Skeletal muscle tissue (tissue), 4 donors: Measurements from ENCODE around the gene HLX. TPM values are rescaled to one million over a fixed set of nuclear protein-coding genes. Genes with fewer than 3 reads are reported as not detected.

Experiments used
- H3K27ac ChIP-seq: one replicate; pipeline ENCODE4 v1.7.0; 2013; ENCODE audit warnings: mild to moderate bottlenecking, low read depth, low read length, inconsistent platforms
- H3K27me3 ChIP-seq, 3 donors: one replicate each; pipeline ENCODE4 v1.7.0; 2013; ENCODE audit warnings: low read length in 3 of 3; ENCODE audit not compliant: control insufficient read depth in 3 of 3, insufficient read depth in 3 of 3
- H3K36me3 ChIP-seq, 3 donors: one replicate each; pipeline ENCODE4 v1.7.0; 2013; ENCODE audit warnings: low read length in 3 of 3; ENCODE audit not compliant: control insufficient read depth in 3 of 3, insufficient read depth in 3 of 3
- H3K4me1 ChIP-seq, 3 donors: one replicate each; pipeline ENCODE4 v1.7.0; 2013; ENCODE audit warnings: low read length in 3 of 3, mild to moderate bottlenecking in 3 of 3; ENCODE audit not compliant: control insufficient read depth in 3 of 3, insufficient read depth in 3 of 3
- H3K4me3 ChIP-seq, 3 donors: one replicate each; pipeline ENCODE4 v1.7.0; 2013; ENCODE audit warnings: low read length in 3 of 3
- H3K9ac ChIP-seq, 3 donors: one replicate each; pipeline ENCODE4 v1.7.0; 2013; ENCODE audit warnings: low read length in 3 of 3, mild to moderate bottlenecking in 3 of 3, moderate library complexity in 2 of 3, low read depth in 1 of 3
- H3K9me3 ChIP-seq, 3 donors: one replicate each; pipeline ENCODE4 v1.7.0; 2013; ENCODE audit warnings: low read length in 3 of 3; ENCODE audit not compliant: control insufficient read depth in 3 of 3
- total RNA-seq: library from RNA; depleted of rRNA; stranded (reverse); fragments of >200 nt; gene quantifications from one replicate; pipeline ENCODE4 v1.2.3, GENCODE V29; 2014
- donor health status: Osteomylitis.

HLX gene, protein sequence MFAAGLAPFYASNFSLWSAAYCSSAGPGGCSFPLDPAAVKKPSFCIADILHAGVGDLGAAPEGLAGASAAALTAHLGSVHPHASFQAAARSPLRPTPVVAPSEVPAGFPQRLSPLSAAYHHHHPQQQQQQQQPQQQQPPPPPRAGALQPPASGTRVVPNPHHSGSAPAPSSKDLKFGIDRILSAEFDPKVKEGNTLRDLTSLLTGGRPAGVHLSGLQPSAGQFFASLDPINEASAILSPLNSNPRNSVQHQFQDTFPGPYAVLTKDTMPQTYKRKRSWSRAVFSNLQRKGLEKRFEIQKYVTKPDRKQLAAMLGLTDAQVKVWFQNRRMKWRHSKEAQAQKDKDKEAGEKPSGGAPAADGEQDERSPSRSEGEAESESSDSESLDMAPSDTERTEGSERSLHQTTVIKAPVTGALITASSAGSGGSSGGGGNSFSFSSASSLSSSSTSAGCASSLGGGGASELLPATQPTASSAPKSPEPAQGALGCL
- total RNA-seq = 9.9 TPM

DNA sequence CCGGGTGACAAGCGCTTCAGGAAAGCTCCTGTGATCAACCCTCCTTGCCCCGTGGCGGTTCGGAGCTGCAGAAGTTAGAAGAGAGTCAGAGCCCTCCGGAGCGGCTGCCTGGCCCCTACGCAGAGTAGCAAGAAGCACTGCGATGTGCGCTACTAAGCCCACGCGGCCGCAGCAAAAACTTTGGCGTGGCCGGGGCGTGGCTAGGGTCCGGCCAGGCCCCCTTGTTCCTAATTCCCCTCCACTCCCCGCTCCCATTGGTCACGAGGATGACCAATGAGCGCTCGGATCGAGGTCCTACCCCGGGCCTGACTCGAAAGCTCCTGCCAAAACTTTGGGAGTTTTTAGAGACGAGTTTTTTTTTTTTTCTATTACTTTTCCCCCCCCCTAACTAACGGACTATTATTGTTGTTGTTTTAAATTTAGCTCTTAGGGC lies at the start of gene HLX:
HLX (plus strand) TSS at position 368 of the 433 bp plus-strand sequence. CDS start 415 bp downstream, outside the sequence.
- Histone ChIP-seq H3K36me3 (peaks cover 13 to 15% (median 14%) of the 10 kb centered on the region in 3 donors), H3K4me1 (peaks cover 18 to 37% (median 28%) of the 10 kb centered on the region in 3 donors), H3K9me3 (no peaks in the 10 kb centered on the region), H3K9ac (peak within 1 kb of the TSS; percentile 72 to 91 (median 90)), H3K27me3 (no peaks in the 10 kb centered on the region), H3K4me3 (peak within 1 kb of the TSS; percentile 75 to 84 (median 84)), H3K27ac (peak within 1 kb of the TSS; percentile 91)

DNA sequence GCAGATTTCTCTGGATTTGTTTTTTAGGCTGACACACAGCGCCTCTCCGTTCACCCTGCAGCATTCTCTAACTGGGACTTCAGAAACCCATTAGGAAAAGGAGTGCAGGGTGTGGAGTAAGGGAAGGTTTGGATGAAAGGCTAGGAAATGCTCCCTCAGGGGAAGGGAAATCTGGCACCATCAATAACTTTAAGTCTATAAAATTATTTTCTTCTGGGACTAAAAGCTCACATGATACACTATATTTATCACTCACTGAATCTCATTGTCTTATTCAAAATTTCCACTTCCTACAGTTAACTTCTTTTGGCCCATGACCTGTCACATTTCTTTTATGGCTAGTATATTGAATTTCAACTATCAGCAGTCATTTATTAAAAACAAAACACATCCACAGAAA lies 45.8 kb upstream of the HLX start:
- H3K36me3 ChIP-seq = no peaks in the 10 kb centered on the region
- no peak overlapping the region for H3K4me3 ChIP-seq
- H3K9ac ChIP-seq = no peak overlapping the region
- no peaks in the 10 kb centered on the region for H3K27me3 ChIP-seq
- no peaks in the 10 kb centered on the region for H3K9me3 ChIP-seq
- peaks cover 0 to 3% (median 0%) of the 10 kb centered on the region in 3 donors for H3K4me1 ChIP-seq
- H3K27ac ChIP-seq = no peak overlapping the region

DNA sequence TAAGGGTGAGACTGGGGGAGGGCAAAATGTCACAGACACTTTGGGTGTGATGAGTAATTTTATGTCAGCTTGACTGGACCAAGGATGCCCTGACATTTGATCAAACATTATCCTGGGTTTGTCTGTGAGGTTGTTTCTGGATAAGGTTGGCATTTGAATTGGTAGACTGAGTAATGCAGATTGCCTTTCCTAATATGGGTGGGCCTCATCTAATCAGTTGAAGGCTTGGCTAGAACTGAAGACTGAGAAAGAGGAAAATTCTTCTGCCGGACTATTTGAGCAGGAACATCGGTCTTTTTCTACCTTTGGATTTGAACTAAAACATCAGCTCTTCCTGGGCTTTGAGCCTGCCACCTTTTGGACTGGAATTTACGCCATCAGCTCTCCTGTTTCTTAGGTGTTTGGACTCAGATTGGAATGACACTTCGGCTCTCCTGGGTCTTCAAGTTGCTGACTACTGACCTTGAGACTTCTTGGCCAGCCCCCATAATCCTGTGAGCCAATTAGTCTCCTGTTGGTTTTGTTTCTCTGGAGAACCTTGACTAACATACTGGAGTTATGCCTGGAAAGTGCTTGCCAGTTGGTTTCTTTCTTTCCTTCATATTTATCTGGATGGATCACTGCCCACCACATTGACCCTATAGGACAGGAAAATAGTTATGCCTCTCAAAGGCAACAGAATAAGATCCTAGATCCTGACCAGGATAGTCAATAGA lies 44.9 kb upstream of the HLX start:
- Histone ChIP-seq H3K9me3 (no peaks in the 10 kb centered on the region), H3K36me3 (no peaks in the 10 kb centered on the region), H3K4me1 (peaks cover 0 to 3% (median 0%) of the 10 kb centered on the region in 3 donors), H3K4me3 (no peak overlapping the region), H3K27me3 (no peaks in the 10 kb centered on the region), H3K27ac (no peak overlapping the region), H3K9ac (no peak overlapping the region)

DNA sequence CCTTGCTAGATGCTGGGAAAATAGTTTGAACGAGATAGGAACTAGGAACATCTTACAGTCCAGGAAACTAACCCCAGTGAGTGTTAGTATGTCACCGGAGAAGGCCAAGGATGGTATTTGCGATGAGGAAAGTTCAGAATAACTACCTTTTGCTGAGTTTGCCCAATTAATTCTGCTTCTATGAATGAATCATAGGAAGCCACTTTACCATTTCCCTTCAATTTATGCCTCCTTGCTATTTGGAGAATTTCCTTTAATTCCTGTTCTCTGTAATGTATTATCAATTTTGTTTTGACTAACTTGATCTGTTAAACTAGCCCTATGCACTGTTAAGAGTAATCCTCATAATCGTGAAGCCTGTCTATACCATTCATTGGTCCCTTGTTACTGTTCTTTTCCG lies 40.7 kb upstream of the HLX start:
- H3K27ac ChIP-seq = no peak overlapping the region
- H3K27me3 ChIP-seq = no peaks in the 10 kb centered on the region
- H3K4me1 ChIP-seq = peaks cover 0 to 4% (median 0%) of the 10 kb centered on the region in 3 donors
- H3K9me3 ChIP-seq = no peaks in the 10 kb centered on the region
- H3K4me3 ChIP-seq = no peak overlapping the region
- no peaks in the 10 kb centered on the region for H3K36me3 ChIP-seq
- H3K9ac ChIP-seq = no peak overlapping the region

DNA sequence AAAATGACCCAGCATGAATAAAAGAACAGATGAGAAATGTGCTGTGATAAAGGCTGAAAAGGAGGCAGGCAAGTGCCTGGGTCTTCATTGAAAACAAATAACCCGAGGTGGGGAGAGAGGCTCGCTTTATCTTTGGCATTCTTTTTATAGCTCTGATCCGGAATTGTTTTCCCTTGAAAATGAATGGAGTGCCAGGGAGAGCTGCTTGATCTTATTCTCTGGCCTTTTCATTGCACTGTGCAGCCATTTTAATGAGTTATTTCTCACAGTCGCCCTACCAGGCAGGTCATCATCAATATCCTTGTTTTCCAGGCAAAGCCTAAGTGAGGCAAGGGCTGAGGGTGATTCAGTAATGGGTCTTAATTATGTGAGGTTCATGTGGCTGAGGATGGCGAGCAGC lies 39.8 kb upstream of the HLX start:
- no peak overlapping the region for H3K4me3 ChIP-seq

DNA sequence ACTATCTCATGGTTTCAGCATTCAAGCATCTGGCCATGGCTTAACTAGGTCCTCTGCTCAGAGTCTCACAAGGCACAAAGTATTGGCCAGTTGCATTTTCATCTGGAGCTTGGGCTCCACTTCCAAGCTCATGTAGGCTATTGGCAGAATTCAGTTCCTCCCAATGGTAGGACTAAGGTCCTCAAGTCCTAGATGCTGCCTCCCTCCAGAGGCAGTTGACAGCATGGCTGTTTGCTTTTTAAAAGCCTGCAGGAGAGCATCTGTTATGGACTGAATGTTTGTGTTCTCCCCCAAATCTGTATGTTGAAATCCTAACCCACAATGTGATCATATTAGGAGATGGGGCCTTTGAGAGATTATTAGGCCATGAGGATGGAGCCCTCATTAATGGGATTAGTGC lies 38.0 kb upstream of the HLX start:
- Histone ChIP-seq H3K27ac (no peak overlapping the region), H3K4me3 (no peak overlapping the region), H3K4me1 (peaks cover 0 to 7% (median 0%) of the 10 kb centered on the region in 3 donors), H3K36me3 (no peaks in the 10 kb centered on the region), H3K9ac (no peak overlapping the region), H3K9me3 (no peaks in the 10 kb centered on the region), H3K27me3 (no peaks in the 10 kb centered on the region)

More for the DNA sequence above, 39.8 kb upstream of the HLX start:
- H3K9ac ChIP-seq = no peak overlapping the region
- H3K4me1 ChIP-seq = peaks cover 0 to 7% (median 0%) of the 10 kb centered on the region in 3 donors
- no peaks in the 10 kb centered on the region for H3K27me3 ChIP-seq
- no peak overlapping the region for H3K27ac ChIP-seq
- no peaks in the 10 kb centered on the region for H3K36me3 ChIP-seq
- no peaks in the 10 kb centered on the region for H3K9me3 ChIP-seq

DNA sequence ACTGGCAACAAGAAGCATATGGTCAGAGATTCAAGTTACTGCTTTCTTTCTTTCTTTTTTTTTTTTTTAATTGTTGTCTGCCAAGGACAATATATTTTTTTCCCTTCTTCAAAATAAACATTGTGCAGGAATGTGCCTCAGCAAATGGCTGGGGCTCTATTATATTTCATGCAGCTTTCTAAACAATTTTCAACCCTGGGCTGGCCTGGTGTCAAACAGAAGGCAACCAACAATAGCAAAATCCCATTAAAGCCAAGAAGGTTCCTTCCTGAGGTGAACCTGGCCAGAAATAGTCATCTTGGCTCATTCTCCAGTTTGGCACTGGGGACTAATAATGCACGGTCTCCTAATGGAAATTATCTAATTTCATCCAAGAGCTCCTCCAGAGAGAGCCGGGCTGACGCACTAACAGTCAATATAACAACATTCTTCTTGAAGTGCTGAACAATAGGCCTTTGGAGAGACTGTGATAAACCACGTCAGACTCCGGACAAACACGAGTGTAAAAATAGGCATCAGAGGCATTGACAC lies 35.7 kb upstream of the HLX start:
- peaks cover 0 to 7% (median 0%) of the 10 kb centered on the region in 3 donors for H3K4me1 ChIP-seq
- H3K9me3 ChIP-seq = no peaks in the 10 kb centered on the region
- H3K9ac ChIP-seq = no peak overlapping the region
- H3K4me3 ChIP-seq = no peak overlapping the region
- no peaks in the 10 kb centered on the region for H3K36me3 ChIP-seq
- H3K27ac ChIP-seq = no peak overlapping the region
- no peaks in the 10 kb centered on the region for H3K27me3 ChIP-seq

DNA sequence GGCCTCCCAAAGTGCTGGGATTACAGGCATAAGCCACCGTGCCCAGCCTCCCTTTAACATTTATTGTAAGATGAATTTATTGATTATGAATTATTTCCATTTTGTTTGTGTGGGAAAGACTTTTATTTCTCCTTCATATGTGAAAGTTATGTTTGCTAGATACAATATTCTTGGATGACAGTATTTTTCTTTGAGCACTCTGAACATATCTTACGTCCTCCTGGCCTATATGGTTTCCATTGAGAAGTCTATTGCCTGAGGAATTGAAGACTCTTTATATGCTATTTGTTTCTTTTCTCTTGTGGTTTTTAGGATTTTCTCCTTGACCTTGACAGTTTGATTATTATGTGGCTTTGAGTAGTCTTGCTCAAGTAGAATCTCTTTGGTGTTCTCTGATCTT lies 26.8 kb upstream of the HLX start:
- Histone ChIP-seq H3K4me3 (no peak overlapping the region), H3K27me3 (no peaks in the 10 kb centered on the region), H3K36me3 (no peaks in the 10 kb centered on the region), H3K9ac (no peak overlapping the region), H3K4me1 (no peaks in the 10 kb centered on the region), H3K27ac (no peak overlapping the region), H3K9me3 (peaks cover 0 to 4% (median 2%) of the 10 kb centered on the region in 3 donors)

DNA sequence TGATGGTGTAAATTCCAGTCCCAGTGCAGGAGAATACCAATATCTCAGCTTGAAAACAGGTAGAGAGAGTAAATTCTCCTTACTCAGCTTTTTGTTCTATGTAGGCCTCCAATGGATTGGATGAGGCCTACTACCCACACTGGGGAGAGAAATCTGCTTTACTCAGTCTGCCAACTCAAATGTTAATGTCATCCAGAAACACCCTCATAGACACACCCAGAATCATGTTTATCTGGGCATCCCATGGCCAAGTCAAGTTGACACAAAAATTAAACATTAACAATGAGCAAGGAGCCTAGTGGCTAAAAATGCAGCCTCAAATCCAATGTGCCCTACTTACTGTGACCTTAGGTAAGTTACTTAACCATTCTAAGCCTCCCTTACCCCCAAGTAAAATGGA lies 6.9 kb upstream of the HLX start:
- no peak overlapping the region for H3K27ac ChIP-seq
- no peak overlapping the region for H3K9ac ChIP-seq
- H3K4me1 ChIP-seq = peaks cover 0 to 11% (median 1%) of the 10 kb centered on the region in 3 donors
- no peaks in the 10 kb centered on the region for H3K36me3 ChIP-seq
- H3K27me3 ChIP-seq = no peaks in the 10 kb centered on the region
- no peak overlapping the region for H3K4me3 ChIP-seq
- no peaks in the 10 kb centered on the region for H3K9me3 ChIP-seq
